ENCODE data around the gene NIM1K. TPM values are rescaled to one million over a fixed set of nuclear protein-coding genes. Genes with fewer than 3 reads are reported as not detected.

The NIM1K gene
- polyA plus RNA-seq, 3 donors = 0.13 TPM; not detected in 2

- H4K20me1 ChIP-seq (ENCODE audit: insufficient read depth, low read length) = no peaks in the 10 kb centered on the region
- H3K27me3 ChIP-seq (ENCODE audit: control insufficient read depth in 2 of 2, insufficient read depth in 2 of 2, low read length in 2 of 2) = no peaks in the 10 kb centered on the region
- intact Hi-C loops (cut with micrococcal nuclease) = no loop called here
- peaks cover 18 to 75% of the 10 kb centered on the region in 2 donors for H3K36me3 ChIP-seq (replicated peaks in 1 of 2; ENCODE audit: control insufficient read depth in 1 of 2, insufficient read depth in 2 of 2, low read length in 2 of 2)
- H3K4me1 ChIP-seq (ENCODE audit: control insufficient read depth in 1 of 2, insufficient read depth in 2 of 2, low read length in 2 of 2) = no peaks in the 10 kb centered on the region
- H3K27ac ChIP-seq (ENCODE audit: low read depth in 1 of 2, low read length in 2 of 2) = no peak overlapping the region
- Mint-ChIP-seq H3K27me3 (ENCODE audit: low read depth in 3 of 3) (no peaks in the 10 kb centered on the region), H3K9me3 (peaks cover 0 to 2% (median 0%) of the 10 kb centered on the region in 7 donors), H3K36me3 (peaks cover 29 to 64% of the 10 kb centered on the region in 2 donors), H3K4me1 (no peaks in the 10 kb centered on the region), H3K4me3 (no peak overlapping the region), H3K27ac (no peak overlapping the region)
- peaks cover 35% of the 10 kb centered on the region for H3K79me2 ChIP-seq (ENCODE audit: insufficient read depth, low read length)
- no peak for DNase-seq
- no peak overlapping the region for H3K4me3 ChIP-seq (replicated peaks in 1 of 3; ENCODE audit: low read depth in 2 of 3, low read length in 3 of 3)
- no peak overlapping the region for H3K4me2 ChIP-seq (replicated peaks; ENCODE audit: extremely low read depth, low read length, poor library complexity, severe bottlenecking)
- TF ChIP-seq CTCF (IDR thresholded peaks at IDR 0.05) = no peak
- no peak overlapping the region for H2AFZ ChIP-seq (ENCODE audit: insufficient read depth, low read depth, low read length, poor library complexity, severe bottlenecking)
- no peak overlapping the region for H3K9ac ChIP-seq (ENCODE audit: insufficient read depth, low read length, poor library complexity, severe bottlenecking)
- no CpG with 5 or more reads among the region's 1 CpG for WGBS (ENCODE audit: insufficient coverage)
- no peaks in the 10 kb centered on the region for H3K9me3 ChIP-seq (replicated peaks in 1 of 2; ENCODE audit: control insufficient read depth in 1 of 2, insufficient read depth in 1 of 2, low read length in 2 of 2)
Observed at GRCh38 chr5:43146958-43147357, 45.1 kb upstream of the NIM1K start.

GRCh38 chr5:43148417-43148816 is 43.6 kb upstream of the NIM1K start:
- H4K20me1 ChIP-seq (ENCODE audit: insufficient read depth, low read length) = no peaks in the 10 kb centered on the region
- H3K9ac ChIP-seq (ENCODE audit: insufficient read depth, low read length, poor library complexity, severe bottlenecking) = no peak overlapping the region
- H3K4me2 ChIP-seq (replicated peaks; ENCODE audit: extremely low read depth, low read length, poor library complexity, severe bottlenecking) = no peak overlapping the region
- H3K27ac ChIP-seq (ENCODE audit: low read depth in 1 of 2, low read length in 2 of 2) = no peak overlapping the region
- Mint-ChIP-seq H3K27ac (no peak overlapping the region), H3K9me3 (peaks cover 0 to 2% (median 0%) of the 10 kb centered on the region in 7 donors), H3K4me3 (no peak overlapping the region), H3K36me3 (peaks cover 31 to 69% of the 10 kb centered on the region in 2 donors), H3K4me1 (no peaks in the 10 kb centered on the region), H3K27me3 (ENCODE audit: low read depth in 3 of 3) (no peaks in the 10 kb centered on the region)
- no CpG with 5 or more reads among the region's 1 CpG for WGBS (ENCODE audit: insufficient coverage)
- H3K27me3 ChIP-seq (ENCODE audit: control insufficient read depth in 2 of 2, insufficient read depth in 2 of 2, low read length in 2 of 2) = no peaks in the 10 kb centered on the region
- peaks cover 36% of the 10 kb centered on the region for H3K79me2 ChIP-seq (ENCODE audit: insufficient read depth, low read length)
- no peaks in the 10 kb centered on the region for H3K4me1 ChIP-seq (ENCODE audit: control insufficient read depth in 1 of 2, insufficient read depth in 2 of 2, low read length in 2 of 2)
- no peak overlapping the region for H3K4me3 ChIP-seq (replicated peaks in 1 of 3; ENCODE audit: low read depth in 2 of 3, low read length in 3 of 3)
- no peak overlapping the region for H2AFZ ChIP-seq (ENCODE audit: insufficient read depth, low read depth, low read length, poor library complexity, severe bottlenecking)
- no peak for TF ChIP-seq CTCF (IDR thresholded peaks at IDR 0.05)
- intact Hi-C loops (cut with micrococcal nuclease) = no loop called here
- no peak for DNase-seq
- H3K36me3 ChIP-seq (replicated peaks in 1 of 2; ENCODE audit: control insufficient read depth in 1 of 2, insufficient read depth in 2 of 2, low read length in 2 of 2) = peaks cover 18 to 70% of the 10 kb centered on the region in 2 donors
- no peaks in the 10 kb centered on the region for H3K9me3 ChIP-seq (replicated peaks in 1 of 2; ENCODE audit: control insufficient read depth in 1 of 2, insufficient read depth in 1 of 2, low read length in 2 of 2)

Measured in CD14-positive monocyte (primary cell).